IMR-90 (cell line): ENCODE results near the gene PTPRG.

Source experiments
- BHLHE40 ChIP-seq: fragments of 150-350 bp; IDR thresholded peaks from 2 replicates; pipeline ENCODE4 v1.6.1; 2016; ENCODE audit warnings: mild to moderate bottlenecking, low read depth, low read length
- RAD21 ChIP-seq: IDR thresholded peaks from 2 replicates; pipeline ENCODE4 v1.6.1; 2012; ENCODE audit warnings: low read length, improper control_type of control experiment
- TF ChIP-seq, protein P1 (sequence below): conservative IDR thresholded peaks from 2 replicates; pipeline ENCODE4 v1.5.1; 2012; ENCODE audit warnings: mild to moderate bottlenecking, low read depth, low read length, improper control_type of control experiment

GRCh38 chr3:61605589-61606175, 44.3 kb downstream of the PTPRG start:
- TF ChIP-seq, protein P1, sequence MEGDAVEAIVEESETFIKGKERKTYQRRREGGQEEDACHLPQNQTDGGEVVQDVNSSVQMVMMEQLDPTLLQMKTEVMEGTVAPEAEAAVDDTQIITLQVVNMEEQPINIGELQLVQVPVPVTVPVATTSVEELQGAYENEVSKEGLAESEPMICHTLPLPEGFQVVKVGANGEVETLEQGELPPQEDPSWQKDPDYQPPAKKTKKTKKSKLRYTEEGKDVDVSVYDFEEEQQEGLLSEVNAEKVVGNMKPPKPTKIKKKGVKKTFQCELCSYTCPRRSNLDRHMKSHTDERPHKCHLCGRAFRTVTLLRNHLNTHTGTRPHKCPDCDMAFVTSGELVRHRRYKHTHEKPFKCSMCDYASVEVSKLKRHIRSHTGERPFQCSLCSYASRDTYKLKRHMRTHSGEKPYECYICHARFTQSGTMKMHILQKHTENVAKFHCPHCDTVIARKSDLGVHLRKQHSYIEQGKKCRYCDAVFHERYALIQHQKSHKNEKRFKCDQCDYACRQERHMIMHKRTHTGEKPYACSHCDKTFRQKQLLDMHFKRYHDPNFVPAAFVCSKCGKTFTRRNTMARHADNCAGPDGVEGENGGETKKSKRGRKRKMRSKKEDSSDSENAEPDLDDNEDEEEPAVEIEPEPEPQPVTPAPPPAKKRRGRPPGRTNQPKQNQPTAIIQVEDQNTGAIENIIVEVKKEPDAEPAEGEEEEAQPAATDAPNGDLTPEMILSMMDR, result no peak
- TF ChIP-seq BHLHE40 (no peak), RAD21 (no peak)
